Endodermal cell (in vitro differentiated cells): ENCODE measurements around the gene ADAMTS18. TPM values are rescaled to one million over a fixed set of nuclear protein-coding genes. Genes with fewer than 3 reads are reported as not detected.

Experiments
- DNase-seq: peaks from one replicate; pipeline ENCODE4 v3.0.0-alpha.2; 2017
- H3K27ac ChIP-seq: 2 replicates; pipeline ENCODE4 v1.5.1; 2013; ENCODE audit warnings: mild to moderate bottlenecking, low read depth, low read length, moderate library complexity
- H3K27me3 ChIP-seq: 2 replicates; pipeline ENCODE4 v1.6.1; 2013; ENCODE audit warnings: mild to moderate bottlenecking, low read length, moderate library complexity; ENCODE audit not compliant: insufficient read depth, control insufficient read depth, poor library complexity, severe bottlenecking
- H3K36me3 ChIP-seq: 2 replicates; pipeline ENCODE4 v1.7.0; 2013; ENCODE audit warnings: mild to moderate bottlenecking, low read length, moderate library complexity; ENCODE audit not compliant: control insufficient read depth, insufficient read depth
- H3K4me1 ChIP-seq: one replicate; pipeline ENCODE4 v1.7.0; 2013; ENCODE audit warnings: low read length; ENCODE audit not compliant: control insufficient read depth, insufficient read depth
- H3K4me3 ChIP-seq: 2 replicates; pipeline ENCODE4 v1.5.1; 2013; ENCODE audit warnings: mild to moderate bottlenecking, low read length, moderate library complexity
- H3K9ac ChIP-seq: 2 replicates; pipeline ENCODE4 v1.6.1; 2013; ENCODE audit warnings: mild to moderate bottlenecking, low read length, moderate library complexity; ENCODE audit not compliant: poor library complexity, severe bottlenecking; ENCODE audit errors: extremely low read depth
- H3K9me3 ChIP-seq: 2 replicates; pipeline ENCODE4 v1.6.1; 2013; ENCODE audit warnings: mild to moderate bottlenecking, low read length, moderate library complexity; ENCODE audit not compliant: control insufficient read depth
- H3K27ac Mint-ChIP-seq: 2 replicates; pipeline ENCODE4 v1.8.0; 2020; ENCODE audit warnings: mixed read lengths
- H3K27me3 Mint-ChIP-seq: 2 replicates; pipeline ENCODE4 v1.8.0; 2021; ENCODE audit warnings: mild to moderate bottlenecking, mixed read lengths; ENCODE audit not compliant: insufficient read depth
- H3K36me3 Mint-ChIP-seq: 2 replicates; pipeline ENCODE4 v1.8.0; 2020; ENCODE audit warnings: low read depth, mixed read lengths
- H3K4me1 Mint-ChIP-seq: 2 replicates; pipeline ENCODE4 v1.8.0; 2020; ENCODE audit warnings: mixed read lengths
- H3K4me3 Mint-ChIP-seq: 2 replicates; pipeline ENCODE4 v1.8.0; 2020; ENCODE audit warnings: mild to moderate bottlenecking, moderate library complexity, mixed read lengths
- H3K9me3 Mint-ChIP-seq: 2 replicates; pipeline ENCODE4 v1.8.0; 2020; ENCODE audit warnings: mild to moderate bottlenecking, mixed read lengths
- CTCF ChIP-seq: fragments of 200-600 bp; sonication (generic); conservative IDR thresholded peaks from 2 replicates; pipeline ENCODE4 v1.5.0; 2021; ENCODE audit warnings: antibody characterized with exemption, mild to moderate bottlenecking
- WGBS, 2 experiments: methylation state at CpG; one replicate each; pipeline versions ENCODE4 v1.1.5 to v1.1.7; 2013; ENCODE audit warnings: missing lambda C conversion rate in 2 of 2, mixed read lengths in 1 of 2; ENCODE audit not compliant: insufficient coverage in 1 of 2, insufficient read length in 1 of 2; 5-methylcytosine and 5-hydroxymethylcytosine counted together
- total RNA-seq, 2 donors: library from RNA; stranded (reverse); fragmentation: NEBNext Ultra II Directional in 1 of 2; extraction: Animal tissue kit (Norgen Biotek cat#: 25700) in 1 of 2; gene quantifications; 2 replicates in 1 of 2; 3 replicates in 1 of 2; pipeline ENCODE4 v1.2.1, GENCODE V29; 2021

Gene ADAMTS18
- total RNA-seq, 2 donors from 2014 or later = 7.9 to 12.4 TPM

- Mint-ChIP-seq H3K4me1 (no peaks in the 10 kb centered on the region), H3K27me3 (no peaks in the 10 kb centered on the region), H3K36me3 (peaks cover 32% of the 10 kb centered on the region), H3K27ac (no peak overlapping the region), H3K4me3 (no peak overlapping the region), H3K9me3 (no peaks in the 10 kb centered on the region)
- 84 to 100% methylated on average over 1 to 2 of the region's 2 CpGs for WGBS, 2 experiments
- Histone ChIP-seq H3K4me1 (no peaks in the 10 kb centered on the region), H3K27me3 (no peaks in the 10 kb centered on the region), H3K27ac (no peak overlapping the region), H3K9me3 (no peaks in the 10 kb centered on the region), H3K36me3 (peaks cover 31% of the 10 kb centered on the region), H3K4me3 (no peak overlapping the region), H3K9ac (no peak overlapping the region)
- no peak for DNase-seq
- TF ChIP-seq CTCF = no peak
Measured at GRCh38 chr16:77323695-77324094, 111.1 kb downstream of the ADAMTS18 start.

- H3K4me3 Mint-ChIP-seq = no peak overlapping the region
Measured at GRCh38 chr16:77322757-77323156, 112.1 kb downstream of the ADAMTS18 start.

GRCh38 chr16:77317059-77317458 is 117.8 kb downstream of the ADAMTS18 start:
- H3K9me3 Mint-ChIP-seq = no peaks in the 10 kb centered on the region
- peaks cover 57% of the 10 kb centered on the region for H3K36me3 Mint-ChIP-seq
- Histone ChIP-seq H3K9me3 (no peaks in the 10 kb centered on the region), H3K27me3 (no peaks in the 10 kb centered on the region), H3K4me3 (no peak overlapping the region), H3K9ac (no peak overlapping the region), H3K36me3 (peaks cover 49% of the 10 kb centered on the region), H3K27ac (no peak overlapping the region), H3K4me1 (no peaks in the 10 kb centered on the region)
- no peak overlapping the region for H3K4me3 Mint-ChIP-seq
- H3K27ac Mint-ChIP-seq = no peak overlapping the region
- TF ChIP-seq CTCF = no peak
- DNase-seq = no peak
- 93 to 95% methylated on average over 2 of the region's 2 CpGs for WGBS, 2 experiments
- no peaks in the 10 kb centered on the region for H3K27me3 Mint-ChIP-seq
- H3K4me1 Mint-ChIP-seq = no peaks in the 10 kb centered on the region

More at GRCh38 chr16:77322757-77323156, 112.1 kb downstream of the ADAMTS18 start:
- TF ChIP-seq CTCF = no peak
- peaks cover 36% of the 10 kb centered on the region for H3K36me3 ChIP-seq
- H3K36me3 Mint-ChIP-seq = peaks cover 37% of the 10 kb centered on the region
- no peak overlapping the region for H3K4me3 ChIP-seq
- no peak overlapping the region for H3K27ac ChIP-seq
- H3K27me3 ChIP-seq = no peaks in the 10 kb centered on the region
- no peak overlapping the region for H3K9ac ChIP-seq
- WGBS, 2 experiments = 88 to 100% methylated on average over 1 to 2 of the region's 2 CpGs
- H3K9me3 Mint-ChIP-seq = no peaks in the 10 kb centered on the region
- H3K9me3 ChIP-seq = no peaks in the 10 kb centered on the region
- H3K4me1 ChIP-seq = no peaks in the 10 kb centered on the region
- H3K27ac Mint-ChIP-seq = no peak overlapping the region
- no peaks in the 10 kb centered on the region for H3K27me3 Mint-ChIP-seq
- DNase-seq = no peak
- H3K4me1 Mint-ChIP-seq = no peaks in the 10 kb centered on the region
